Thoracic aorta (tissue), 2 donors: Measurements from ENCODE around the gene FADS2. TPM values are rescaled to one million over a fixed set of nuclear protein-coding genes. Genes with fewer than 3 reads are reported as not detected.

Experiments
- ATAC-seq: fragments of 150-250 bp; one replicate; pipeline ENCODE4 v1.8.0; 2017; ENCODE audit warnings: low read depth; ENCODE audit not compliant: insufficient number of reproducible peaks, low FRiP score
- DNase-seq: peaks from one replicate; pipeline ENCODE4 v3.0.0-alpha.2; 2020; ENCODE audit warnings: low spot score
- H3K27ac ChIP-seq, 2 donors: fragments of 200-600 bp; sonication (generic); 1 replicate in 1 of 2; 2 replicates in 1 of 2; pipeline ENCODE4 v1.5.1; 2016; ENCODE audit warnings: mild to moderate bottlenecking in 2 of 2, moderate library complexity in 2 of 2
- H3K27me3 ChIP-seq: fragments of 200-600 bp; sonication (generic); replicated peaks from 2 replicates; pipeline ENCODE4 v1.6.0; 2016; ENCODE audit warnings: mild to moderate bottlenecking; ENCODE audit not compliant: insufficient read depth
- H3K36me3 ChIP-seq: fragments of 200-600 bp; sonication (generic); one replicate; pipeline ENCODE4 v1.5.1; 2016
- H3K4me1 ChIP-seq, 2 donors: fragments of 200-600 bp; sonication (generic); 1 replicate in 1 of 2; 2 replicates in 1 of 2; pipeline versions ENCODE4 v1.5.1 to v1.6.0; 2016; ENCODE audit warnings: low read depth in 2 of 2, mild to moderate bottlenecking in 1 of 2; ENCODE audit not compliant: control insufficient read depth in 1 of 2
- H3K4me3 ChIP-seq: fragments of 200-600 bp; sonication (generic); 2 replicates; pipeline ENCODE4 v1.5.1; 2016; ENCODE audit warnings: mild to moderate bottlenecking
- H3K9me3 ChIP-seq: fragments of 200-600 bp; sonication (generic); 2 replicates; pipeline ENCODE4 v1.5.1; 2016
- CTCF ChIP-seq: fragments of 200-600 bp; sonication (generic); IDR thresholded peaks from one replicate; pipeline ENCODE4 v1.5.1; 2019; ENCODE audit warnings: antibody characterized with exemption
- total RNA-seq, 2 donors: library from RNA; depleted of rRNA; stranded (reverse); fragments of >200 nt; gene quantifications; one replicate each; pipeline versions ENCODE4 v1.1.0 to v1.2.3, GENCODE V29; 2016

FADS2 gene
- total RNA-seq, 2 donors from 2014 or later, result 89.2 to 234 TPM

DNA sequence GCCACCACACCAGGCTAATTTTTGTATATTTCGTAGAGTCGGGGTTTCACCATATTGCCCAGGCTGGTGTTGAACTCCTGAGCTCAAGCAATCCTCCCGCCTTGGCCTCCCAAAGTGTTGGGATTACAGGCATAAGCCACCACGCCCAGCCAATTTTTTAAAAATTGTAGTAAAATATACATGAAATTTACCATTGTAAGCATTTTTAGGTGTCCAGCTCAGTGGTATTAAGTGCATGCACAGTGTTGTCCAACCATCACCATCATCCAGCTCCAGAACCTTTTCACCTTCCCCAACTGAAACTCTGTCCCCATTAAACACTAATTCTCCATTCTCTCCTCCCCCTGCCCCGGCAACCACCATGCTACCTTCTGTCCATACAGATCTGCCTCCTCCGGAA, 54.8 kb downstream of the FADS2 start:
- Histone ChIP-seq H3K27me3 (no peaks in the 10 kb centered on the region), H3K27ac (peak overlapping the region in 1 of 2 donors; percentile 34), H3K4me3 (no peak overlapping the region), H3K36me3 (peaks cover 22% of the 10 kb centered on the region), H3K4me1 (peaks cover 45 to 70% of the 10 kb centered on the region in 2 donors), H3K9me3 (no peaks in the 10 kb centered on the region)
- no peak for TF ChIP-seq CTCF
- no peak for DNase-seq
- ATAC-seq, result no peak

- Histone ChIP-seq H3K27me3 (no peaks in the 10 kb centered on the region), H3K36me3 (peaks cover 18% of the 10 kb centered on the region), H3K27ac (no peak overlapping the region), H3K9me3 (no peaks in the 10 kb centered on the region), H3K4me3 (no peak overlapping the region), H3K4me1 (peaks cover 47 to 74% of the 10 kb centered on the region in 2 donors)
- TF ChIP-seq CTCF, result no peak
- DNase-seq (no peak), ATAC-seq (no peak)
These were observed 55.2 kb downstream of the FADS2 start for GRCh38 chr11:61883327-61883726.

- Histone ChIP-seq H3K4me1 (peaks cover 53 to 81% of the 10 kb centered on the region in 2 donors), H3K36me3 (peaks cover 13% of the 10 kb centered on the region), H3K9me3 (no peaks in the 10 kb centered on the region), H3K27ac (no peak overlapping the region), H3K27me3 (no peaks in the 10 kb centered on the region), H3K4me3 (no peak overlapping the region)
- DNase-seq (no peak), ATAC-seq (no peak)
- no peak for TF ChIP-seq CTCF
These were observed 55.8 kb downstream of the FADS2 start for GRCh38 chr11:61883947-61884346.

- Histone ChIP-seq H3K27me3 (no peaks in the 10 kb centered on the region), H3K27ac (no peak overlapping the region), H3K9me3 (no peaks in the 10 kb centered on the region), H3K4me1 (peaks cover 63 to 86% of the 10 kb centered on the region in 2 donors), H3K4me3 (no peak overlapping the region), H3K36me3 (peaks cover 3% of the 10 kb centered on the region)
- TF ChIP-seq CTCF, result no peak
- ATAC-seq (no peak), DNase-seq (no peak)
These were observed 57.2 kb downstream of the FADS2 start for GRCh38 chr11:61885166-61885778.

GRCh38 chr11:61885784-61886580, 57.9 kb downstream of the FADS2 start:
- ATAC-seq (no peak), DNase-seq (no peak)
- Histone ChIP-seq H3K9me3 (no peaks in the 10 kb centered on the region), H3K27ac (no peak overlapping the region), H3K4me1 (peaks cover 56 to 83% of the 10 kb centered on the region in 2 donors), H3K4me3 (no peak overlapping the region), H3K36me3 (peaks cover 3% of the 10 kb centered on the region), H3K27me3 (no peaks in the 10 kb centered on the region)
- TF ChIP-seq CTCF, result no peak
